SW 1271 (cell line): ENCODE results near the gene HSPA6.
"Not testable (repeated sequence)": the region's sequence is repeated elsewhere in the genome, so short reads cannot be mapped to it uniquely, and the experiment has no call there.

Experiments used
- DNase-seq, 2 experiments: peaks; one replicate each; lab custom pipeline; 2025; lab: John Stamatoyannopoulos, UW

HSPA6 gene

GRCh38 chr1:161560960-161561715 lies 36.8 kb downstream of the HSPA6 start:
- DNase-seq = not testable (repeated sequence)

- DNase-seq = not testable (repeated sequence)
Measured at GRCh38 chr1:161562441-161562840, 38.1 kb downstream of the HSPA6 start.

- not testable (repeated sequence) for DNase-seq
Measured at GRCh38 chr1:161563522-161563921, 39.2 kb downstream of the HSPA6 start.

- not testable (repeated sequence) for DNase-seq
Measured at GRCh38 chr1:161566602-161566960, 42.2 kb downstream of the HSPA6 start.

- DNase-seq = not testable (repeated sequence)
Measured at GRCh38 chr1:161571703-161572102, 47.4 kb downstream of the HSPA6 start.
